AG10803 (cell line): ENCODE results near the gene GLRX5.

Source experiments
- DNase-seq: peaks from one replicate; pipeline ENCODE4 v3.0.0; 2010; ENCODE audit warnings: low read depth
- H3K4me3 ChIP-seq: 2 replicates; pipeline ENCODE4 v1.5.1; 2011; ENCODE audit warnings: mild to moderate bottlenecking, low read length, control low read depth
- CTCF ChIP-seq: conservative IDR thresholded peaks from 2 replicates; pipeline ENCODE4 v1.5.1; 2011; ENCODE audit warnings: mild to moderate bottlenecking, low read length, control low read depth, inconsistent platforms

The GLRX5 gene

DNA sequence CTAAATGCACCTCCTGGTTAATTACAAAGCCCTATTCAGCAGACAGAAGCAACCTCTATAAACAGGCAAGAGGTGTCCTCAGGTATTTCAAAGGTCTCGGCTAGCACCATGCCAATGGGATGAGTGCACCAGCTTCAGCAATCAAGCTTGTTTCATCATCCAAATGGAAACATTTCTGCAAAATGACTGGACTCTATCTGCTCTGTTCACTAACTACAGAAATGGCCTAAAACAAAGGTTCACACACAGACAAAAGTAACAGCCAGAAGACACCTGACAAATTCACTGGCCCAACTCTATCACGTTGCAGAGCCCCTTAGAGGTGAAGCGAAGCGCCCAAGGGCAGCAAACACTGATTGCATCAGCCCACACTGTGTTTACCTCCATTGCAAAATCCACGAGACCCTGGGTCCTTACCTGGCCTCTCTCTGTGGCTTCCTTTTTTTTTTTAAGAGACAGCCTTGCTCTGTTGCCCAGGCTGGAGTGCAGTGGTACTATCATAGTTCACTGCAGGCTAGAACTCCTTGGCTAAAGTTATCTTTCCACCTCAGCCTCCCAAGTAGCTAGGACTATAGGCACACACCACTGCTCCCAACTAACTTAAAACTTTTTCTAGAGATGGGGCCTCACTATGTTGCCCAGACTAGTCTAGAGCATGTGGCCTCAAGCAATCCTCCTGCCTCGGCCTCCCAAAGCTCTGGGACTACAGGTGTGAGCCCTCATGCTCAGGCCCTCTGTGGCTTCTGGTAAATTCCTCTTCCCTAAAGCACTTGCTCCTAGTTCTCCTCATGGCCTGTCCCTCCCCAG is 9.9 kb upstream of the GLRX5 start:
- H3K4me3 ChIP-seq: no peak overlapping the region
- peak; percentile 33 for DNase-seq
- TF ChIP-seq CTCF: no peak

GRCh38 chr14:95525999-95526398 is 8.9 kb upstream of the GLRX5 start:
- no peak overlapping the region for H3K4me3 ChIP-seq
- no peak for DNase-seq
- no peak for TF ChIP-seq CTCF

GRCh38 chr14:95526483-95527386 is 8.1 kb upstream of the GLRX5 start:
- peak overlapping the region; percentile 21; the same call in 1 of the 2 replicates for H3K4me3 ChIP-seq
- TF ChIP-seq CTCF: no peak
- DNase-seq: no peak

- TF ChIP-seq CTCF: peak; percentile 80
- DNase-seq: peak; percentile 87
- H3K4me3 ChIP-seq: peak overlapping the region; percentile 21; the same call in 1 of the 2 replicates
Measured at GRCh38 chr14:95527387-95528002, 7.4 kb upstream of the GLRX5 start.

GRCh38 chr14:95529216-95529615 is 5.6 kb upstream of the GLRX5 start:
- H3K4me3 ChIP-seq: no peak overlapping the region
- DNase-seq: no peak
- no peak for TF ChIP-seq CTCF

DNA sequence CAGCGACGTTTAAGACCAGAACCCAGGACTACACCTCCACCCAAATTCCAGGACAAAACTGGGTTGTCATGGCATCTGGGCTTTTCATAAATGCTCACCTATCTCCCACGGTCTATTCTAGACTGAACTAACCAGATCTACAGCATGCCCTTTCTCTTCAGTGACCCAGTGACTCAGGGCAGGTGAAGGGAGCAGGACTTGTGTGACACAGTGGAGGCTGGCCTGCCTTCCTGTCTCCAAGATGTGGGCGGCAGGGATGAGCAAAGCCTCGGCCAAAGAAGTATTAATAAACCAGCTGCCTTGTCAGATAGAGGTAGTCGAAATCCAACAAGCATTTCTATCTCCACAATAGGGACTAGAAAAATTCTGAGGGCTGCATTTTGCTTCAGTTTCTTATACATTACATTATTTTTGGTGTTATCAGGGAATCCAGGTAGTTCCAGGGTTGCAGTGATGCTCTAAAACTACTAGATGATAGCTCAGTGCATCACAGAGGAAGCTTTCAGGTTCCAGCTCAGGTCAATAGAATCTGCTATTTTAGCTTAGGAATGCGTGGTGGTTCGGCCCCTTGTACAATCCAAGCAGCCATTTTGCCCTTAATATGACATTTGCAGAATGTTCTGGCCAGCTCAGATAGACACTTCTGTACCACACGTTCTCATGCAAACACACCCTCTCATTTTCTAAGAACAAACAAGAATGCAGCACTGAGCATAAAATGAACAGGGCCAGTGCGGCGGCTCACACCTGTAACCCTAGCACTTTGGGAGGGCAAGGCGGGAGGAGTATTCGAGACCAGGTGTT is 4.2 kb upstream of the GLRX5 start:
- no peak for DNase-seq
- TF ChIP-seq CTCF: no peak
- no peak overlapping the region for H3K4me3 ChIP-seq
